ENCODE data around the gene PDXDC1. TPM values are rescaled to one million over a fixed set of nuclear protein-coding genes. Genes with fewer than 3 reads are reported as not detected.
"Not testable (repeated sequence)": the region's sequence is repeated elsewhere in the genome, so short reads cannot be mapped to it uniquely, and the experiment has no call there.

PDXDC1 gene
- total RNA-seq, 2 experiments from 2014 or later: 44.6 to 45.0 TPM

DNA sequence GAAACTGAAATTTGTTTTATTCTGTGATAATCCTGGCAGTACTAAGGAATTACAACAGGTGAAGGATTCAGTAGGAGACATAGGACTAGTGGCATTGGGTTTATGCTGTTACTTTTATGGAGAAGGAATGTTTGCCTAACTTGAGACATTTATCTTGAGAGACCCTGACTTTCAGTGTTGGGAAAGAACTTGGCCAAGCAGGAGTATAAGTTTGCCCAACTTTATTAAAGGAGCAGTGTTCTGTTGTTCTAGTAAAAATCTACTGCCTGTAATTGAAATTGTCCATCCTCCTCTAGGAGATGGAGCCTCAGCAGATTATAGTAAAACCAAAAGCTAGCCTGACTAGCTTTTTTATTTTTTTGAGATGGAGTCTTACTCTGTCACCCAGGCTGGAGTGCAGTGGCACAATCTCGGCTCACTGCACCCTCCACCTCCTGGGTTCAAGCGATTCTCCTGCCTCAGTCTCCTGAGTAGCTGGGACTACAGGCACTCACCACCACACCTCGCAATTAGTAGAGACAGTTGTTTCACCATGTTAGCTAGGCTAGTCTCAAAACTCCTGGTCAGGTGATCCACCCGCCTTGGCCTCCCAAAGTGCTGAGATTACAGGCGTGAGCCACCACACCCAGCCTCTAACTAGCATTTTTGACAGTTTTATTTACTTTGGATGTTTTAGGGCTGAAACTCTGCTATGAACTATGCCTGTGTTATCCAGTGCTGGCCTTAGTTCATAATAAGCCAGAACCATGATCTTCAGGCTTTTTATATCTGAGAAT, 30.7 kb downstream of the PDXDC1 start:
- POLR2A ChIA-PET; intact Hi-C loops (cut with micrococcal nuclease); H3K4me3 Mint-ChIP-seq; H3K27me3 Mint-ChIP-seq; H3K4me1 Mint-ChIP-seq (ENCODE audit: low read depth); H3K27ac Mint-ChIP-seq; ATAC-seq; DNase-seq; CTCF ChIA-PET; H3K9me3 Mint-ChIP-seq: not testable (repeated sequence)
- H3K36me3 Mint-ChIP-seq (ENCODE audit: low read depth): peaks cover 17% of the 10 kb centered on the region

GRCh38 chr16:15008647-15009046, 33.8 kb downstream of the PDXDC1 start:
- intact Hi-C loops (cut with micrococcal nuclease); H3K27me3 Mint-ChIP-seq; CTCF ChIA-PET; H3K9me3 Mint-ChIP-seq; H3K4me3 Mint-ChIP-seq; DNase-seq; ATAC-seq; H3K4me1 Mint-ChIP-seq (ENCODE audit: low read depth); POLR2A ChIA-PET: not testable (repeated sequence)
- H3K27ac Mint-ChIP-seq: peak overlapping the region; percentile 64
- H3K36me3 Mint-ChIP-seq (ENCODE audit: low read depth): peaks cover 22% of the 10 kb centered on the region

GRCh38 chr16:15012941-15013340, 38.1 kb downstream of the PDXDC1 start:
- Mint-ChIP-seq H3K36me3 (ENCODE audit: low read depth) (peaks cover 26% of the 10 kb centered on the region), H3K4me1 (ENCODE audit: low read depth) (peaks cover 18% of the 10 kb centered on the region)
- intact Hi-C loops (cut with micrococcal nuclease); DNase-seq; POLR2A ChIA-PET; H3K27ac Mint-ChIP-seq; H3K27me3 Mint-ChIP-seq; H3K9me3 Mint-ChIP-seq; H3K4me3 Mint-ChIP-seq; ATAC-seq; CTCF ChIA-PET: not testable (repeated sequence)

DNA sequence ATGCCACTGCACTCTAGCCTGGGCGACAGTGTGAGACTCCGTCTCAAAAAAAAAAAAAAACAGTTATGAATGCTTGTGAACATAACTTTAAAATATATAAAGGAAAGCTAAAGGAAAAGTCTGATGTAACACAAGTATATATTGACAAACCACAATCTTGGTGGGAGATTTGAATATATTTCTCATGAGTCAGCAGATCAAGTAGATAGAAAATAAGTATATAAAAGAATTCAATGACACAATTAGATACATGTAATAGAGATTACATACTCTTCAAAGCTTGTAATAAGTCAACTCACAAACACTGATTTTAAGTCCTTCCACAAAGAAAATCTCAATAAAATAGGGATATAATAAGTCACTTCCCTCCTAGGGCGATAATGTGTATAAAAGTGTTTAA, 40.8 kb downstream of the PDXDC1 start:
- H3K27ac Mint-ChIP-seq; H3K4me3 Mint-ChIP-seq; H3K9me3 Mint-ChIP-seq; intact Hi-C loops (cut with micrococcal nuclease); POLR2A ChIA-PET; DNase-seq; CTCF ChIA-PET; ATAC-seq; H3K27me3 Mint-ChIP-seq: not testable (repeated sequence)
- Mint-ChIP-seq H3K36me3 (ENCODE audit: low read depth) (peaks cover 30% of the 10 kb centered on the region), H3K4me1 (ENCODE audit: low read depth) (peaks cover 18% of the 10 kb centered on the region)

GRCh38 chr16:15016354-15016753, 41.5 kb downstream of the PDXDC1 start:
- H3K4me1 Mint-ChIP-seq (ENCODE audit: low read depth): peaks cover 18% of the 10 kb centered on the region
- DNase-seq; H3K27ac Mint-ChIP-seq; POLR2A ChIA-PET; H3K9me3 Mint-ChIP-seq; intact Hi-C loops (cut with micrococcal nuclease); ATAC-seq; CTCF ChIA-PET; H3K4me3 Mint-ChIP-seq; H3K27me3 Mint-ChIP-seq: not testable (repeated sequence)
- H3K36me3 Mint-ChIP-seq (ENCODE audit: low read depth): peaks cover 26% of the 10 kb centered on the region

- H3K27me3 Mint-ChIP-seq; H3K27ac Mint-ChIP-seq; H3K4me3 Mint-ChIP-seq; DNase-seq; ATAC-seq; H3K9me3 Mint-ChIP-seq; CTCF ChIA-PET; intact Hi-C loops (cut with micrococcal nuclease); POLR2A ChIA-PET: not testable (repeated sequence)
- Mint-ChIP-seq H3K4me1 (ENCODE audit: low read depth) (peaks cover 19% of the 10 kb centered on the region), H3K36me3 (ENCODE audit: low read depth) (peaks cover 25% of the 10 kb centered on the region)
Measured at GRCh38 chr16:15016951-15017580, 42.2 kb downstream of the PDXDC1 start.

DNA sequence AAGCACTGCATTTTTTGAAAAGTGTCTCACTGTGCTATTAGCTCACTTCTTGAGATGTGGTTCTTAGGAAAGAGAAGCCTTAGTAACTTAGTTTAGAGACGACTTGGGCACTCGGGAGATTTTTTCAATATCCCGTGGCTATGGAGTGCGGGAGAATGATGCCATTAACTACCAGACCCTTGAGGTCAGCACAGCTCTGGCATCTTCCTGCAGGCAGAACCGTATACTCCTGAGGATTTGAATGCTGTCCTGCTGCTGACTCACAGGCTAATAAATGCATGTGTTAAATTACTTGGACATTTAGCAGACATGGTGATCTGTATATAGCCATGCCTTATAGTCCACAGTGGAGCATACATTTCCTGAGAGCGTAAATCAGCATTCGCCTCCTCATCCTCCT, 46.6 kb downstream of the PDXDC1 start:
- H3K27me3 Mint-ChIP-seq; H3K9me3 Mint-ChIP-seq; DNase-seq; ATAC-seq; POLR2A ChIA-PET; H3K4me3 Mint-ChIP-seq; intact Hi-C loops (cut with micrococcal nuclease); H3K27ac Mint-ChIP-seq; CTCF ChIA-PET; H3K4me1 Mint-ChIP-seq (ENCODE audit: low read depth): not testable (repeated sequence)
- peaks cover 34% of the 10 kb centered on the region for H3K36me3 Mint-ChIP-seq (ENCODE audit: low read depth)

GRCh38 chr16:15022194-15022593, 47.4 kb downstream of the PDXDC1 start:
- CTCF ChIA-PET; intact Hi-C loops (cut with micrococcal nuclease); H3K4me3 Mint-ChIP-seq; H3K9me3 Mint-ChIP-seq; POLR2A ChIA-PET; H3K27me3 Mint-ChIP-seq; H3K4me1 Mint-ChIP-seq (ENCODE audit: low read depth): not testable (repeated sequence)
- H3K36me3 Mint-ChIP-seq (ENCODE audit: low read depth): peaks cover 29% of the 10 kb centered on the region
- DNase-seq (peak; percentile 60), ATAC-seq (peak; percentile 99)
- peak overlapping the region; percentile 3 for H3K27ac Mint-ChIP-seq
- TF ChIP-seq, protein P1, sequence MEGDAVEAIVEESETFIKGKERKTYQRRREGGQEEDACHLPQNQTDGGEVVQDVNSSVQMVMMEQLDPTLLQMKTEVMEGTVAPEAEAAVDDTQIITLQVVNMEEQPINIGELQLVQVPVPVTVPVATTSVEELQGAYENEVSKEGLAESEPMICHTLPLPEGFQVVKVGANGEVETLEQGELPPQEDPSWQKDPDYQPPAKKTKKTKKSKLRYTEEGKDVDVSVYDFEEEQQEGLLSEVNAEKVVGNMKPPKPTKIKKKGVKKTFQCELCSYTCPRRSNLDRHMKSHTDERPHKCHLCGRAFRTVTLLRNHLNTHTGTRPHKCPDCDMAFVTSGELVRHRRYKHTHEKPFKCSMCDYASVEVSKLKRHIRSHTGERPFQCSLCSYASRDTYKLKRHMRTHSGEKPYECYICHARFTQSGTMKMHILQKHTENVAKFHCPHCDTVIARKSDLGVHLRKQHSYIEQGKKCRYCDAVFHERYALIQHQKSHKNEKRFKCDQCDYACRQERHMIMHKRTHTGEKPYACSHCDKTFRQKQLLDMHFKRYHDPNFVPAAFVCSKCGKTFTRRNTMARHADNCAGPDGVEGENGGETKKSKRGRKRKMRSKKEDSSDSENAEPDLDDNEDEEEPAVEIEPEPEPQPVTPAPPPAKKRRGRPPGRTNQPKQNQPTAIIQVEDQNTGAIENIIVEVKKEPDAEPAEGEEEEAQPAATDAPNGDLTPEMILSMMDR (IDR thresholded peaks at IDR 0.05): peak; percentile 40

- H3K27me3 Mint-ChIP-seq; CTCF ChIA-PET; H3K4me3 Mint-ChIP-seq; ATAC-seq; DNase-seq; H3K9me3 Mint-ChIP-seq; POLR2A ChIA-PET; H3K4me1 Mint-ChIP-seq (ENCODE audit: low read depth); H3K27ac Mint-ChIP-seq; intact Hi-C loops (cut with micrococcal nuclease): not testable (repeated sequence)
- H3K36me3 Mint-ChIP-seq (ENCODE audit: low read depth): peaks cover 35% of the 10 kb centered on the region
Measured at GRCh38 chr16:15023381-15024077, 48.7 kb downstream of the PDXDC1 start.

GRCh38 chr16:15024858-15025199, 50.0 kb downstream of the PDXDC1 start:
- POLR2A ChIA-PET: interaction anchor here (0.6 kb wide), 1 partner anchor 13 kb away, joined by 3 read pairs; no protein-coding TSS in a partner anchor
- H3K27me3 Mint-ChIP-seq; H3K4me1 Mint-ChIP-seq (ENCODE audit: low read depth); DNase-seq; intact Hi-C loops (cut with micrococcal nuclease); H3K4me3 Mint-ChIP-seq; H3K9me3 Mint-ChIP-seq; ATAC-seq; CTCF ChIA-PET: not testable (repeated sequence)
- Mint-ChIP-seq H3K27ac (peak overlapping the region; percentile 11), H3K36me3 (ENCODE audit: low read depth) (peaks cover 33% of the 10 kb centered on the region)

Measured in activated CD8-positive, alpha-beta T cell treated with anti-CD3 and anti-CD28 coated beads for 36 hours (primary cell).